Measurements from ENCODE around the gene AP3S2. TPM values are rescaled to one million over a fixed set of nuclear protein-coding genes. Genes with fewer than 3 reads are reported as not detected.

Gene AP3S2
- total RNA-seq, 1 experiment from 2014 or later: 35.7 TPM

- TF ChIP-seq ETV6 (CRISPR knock-in tag; IDR thresholded peaks at IDR 0.05) (no peak), ZNF416 (CRISPR knock-in tag; IDR thresholded peaks at IDR 0.05) (no peak), CREM (CRISPR knock-in tag; IDR thresholded peaks at IDR 0.05) (no peak), AFF4 (CRISPR knock-in tag; IDR thresholded peaks at IDR 0.05; ENCODE audit: borderline replicate concordance) (no peak)
Observed at GRCh38 chr15:89898146-89898545, 4.4 kb upstream of the AP3S2 start (continued).

- H3K4me3 Mint-ChIP-seq: peak overlapping the region; percentile 99
- H3K36me3 Mint-ChIP-seq: peaks cover 11% of the 10 kb centered on the region
- peak overlapping the region; percentile 99; the same call in 1 of the 2 replicates for H3K27ac Mint-ChIP-seq
- CTCF ChIA-PET: interaction anchor here (1.8 kb wide), 1 partner anchor 18 kb away, joined by 14 read pairs; no protein-coding TSS in a partner anchor
- no peak for DNase-seq (ENCODE audit: low spot score)
- no peaks in the 10 kb centered on the region for H3K27me3 Mint-ChIP-seq (ENCODE audit: low read depth)
- TF ChIP-seq ZBTB21 (CRISPR knock-in tag; IDR thresholded peaks at IDR 0.05; ENCODE audit: borderline replicate concordance) (no peak), FOXP1 (CRISPR knock-in tag; IDR thresholded peaks at IDR 0.05; ENCODE audit: borderline replicate concordance) (no peak), IRF1 (CRISPR knock-in tag; IDR thresholded peaks at IDR 0.05) (no peak), HMGXB4 (CRISPR knock-in tag; IDR thresholded peaks at IDR 0.05) (no peak), JAZF1 (CRISPR knock-in tag; IDR thresholded peaks at IDR 0.05) (no peak), GABPB1 (CRISPR knock-in tag; IDR thresholded peaks at IDR 0.05) (no peak), E2F1 (CRISPR knock-in tag; IDR thresholded peaks at IDR 0.05) (no peak), HMGA2 (CRISPR knock-in tag; IDR thresholded peaks at IDR 0.05) (no peak), OVOL2 (CRISPR knock-in tag; IDR thresholded peaks at IDR 0.05; ENCODE audit: borderline replicate concordance) (no peak), USF1 (CRISPR knock-in tag; IDR thresholded peaks at IDR 0.05) (no peak), GRHL2 (CRISPR knock-in tag; IDR thresholded peaks at IDR 0.05; ENCODE audit: insufficient replicate concordance, severe bottlenecking) (no peak), ATF2 (CRISPR knock-in tag; IDR thresholded peaks at IDR 0.05; ENCODE audit: borderline replicate concordance, low read depth) (no peak), JUN (CRISPR knock-in tag; IDR thresholded peaks at IDR 0.05) (no peak), ZNF512 (CRISPR knock-in tag; IDR thresholded peaks at IDR 0.05; ENCODE audit: borderline replicate concordance) (no peak), MAX (CRISPR knock-in tag; IDR thresholded peaks at IDR 0.05) (no peak), ETV6 (CRISPR knock-in tag; IDR thresholded peaks at IDR 0.05) (no peak), ZNF263 (CRISPR knock-in tag; IDR thresholded peaks at IDR 0.05; ENCODE audit: low read depth) (no peak), NFATC4 (CRISPR knock-in tag; IDR thresholded peaks at IDR 0.05) (no peak), ZBTB43 (CRISPR knock-in tag; IDR thresholded peaks at IDR 0.05) (no peak)
- POLR2A ChIA-PET: no interaction called here
- ATAC-seq: no peak
- peaks cover 14% of the 10 kb centered on the region for H3K4me1 Mint-ChIP-seq
- H3K9me3 Mint-ChIP-seq: no peaks in the 10 kb centered on the region
Observed at GRCh38 chr15:89893027-89893426, 767 bp downstream of the AP3S2 start.
